Activated CD8-positive, alpha-beta memory T cell treated with anti-CD3 and anti-CD28 coated beads for 1 hour (primary cell): ENCODE measurements around the gene HOXA11.

ENCODE experiments used
- DNase-seq, 2 donors: peaks; one replicate each; pipeline ENCODE4 v3.0.0-alpha.2; 2020; ENCODE audit warnings: low read depth in 1 of 2; ENCODE audit errors: extremely low read depth in 1 of 2

Gene HOXA11

GRCh38 chr7:27159266-27160144, 25.5 kb downstream of the HOXA11 start:
- no peak for DNase-seq

GRCh38 chr7:27158436-27159265, 26.4 kb downstream of the HOXA11 start:
- DNase-seq, result no peak

GRCh38 chr7:27157702-27158431, 27.2 kb downstream of the HOXA11 start:
- DNase-seq, result no peak

GRCh38 chr7:27156916-27157701, 27.9 kb downstream of the HOXA11 start:
- no peak for DNase-seq

- no peak for DNase-seq
Observed at GRCh38 chr7:27156508-27156898, 28.5 kb downstream of the HOXA11 start, which contains the start of gene HOXA7. Gene HOXA7, minus strand, starts transcription at chr7:27156675. Its CDS starts 130 bp downstream, at chr7:27156545.

GRCh38 chr7:27155816-27156507, 29.1 kb downstream of the HOXA11 start:
- no peak for DNase-seq

- no peak for DNase-seq
Observed at GRCh38 chr7:27154901-27155815, 29.9 kb downstream of the HOXA11 start.

- no peak for DNase-seq
Observed at GRCh38 chr7:27154369-27154768, 30.7 kb downstream of the HOXA11 start.

- no peak for DNase-seq
Observed at GRCh38 chr7:27153526-27153925, 31.5 kb downstream of the HOXA11 start.

GRCh38 chr7:27152816-27153442, 32.1 kb downstream of the HOXA11 start:
- no peak for DNase-seq

GRCh38 chr7:27151931-27152815, 32.9 kb downstream of the HOXA11 start, which contains the start of gene HOXA3:
Gene HOXA3, minus strand, starts transcription at chr7:27152583. Its CDS starts 41,943 bp downstream, at chr7:27110640.
- DNase-seq, result no peak

GRCh38 chr7:27151341-27151930, 33.6 kb downstream of the HOXA11 start:
- DNase-seq, result no peak

GRCh38 chr7:27150568-27151340, 34.3 kb downstream of the HOXA11 start:
- DNase-seq, result peak in 1 of 2 donors; percentile 52

GRCh38 chr7:27149842-27150567, 35.0 kb downstream of the HOXA11 start:
- DNase-seq, result no peak
